Adrenal gland (tissue), 5 donors: ENCODE results near the gene TBC1D22A.

Experiments used
- CTCF ChIP-seq, 6 experiments: fragments of 450-650 bp in 4 of 6; fragments of 200-600 bp in 2 of 6; sonication (generic) in 1 of 6; IDR thresholded peaks; 1 replicate in 5 of 6; 2 replicates in 1 of 6; pipeline versions ENCODE4 v1.5.1 to v1.8.0; 2016 to 2021; ENCODE audit warnings: antibody characterized with exemption in 6 of 6, mild to moderate bottlenecking in 2 of 6, moderate library complexity in 1 of 6
- POLR2A ChIP-seq, 2 donors: fragments of 450-650 bp; IDR thresholded peaks; one replicate each; pipeline ENCODE4 v1.6.1; 2017; ENCODE audit warnings: antibody characterized with exemption in 2 of 2, mild to moderate bottlenecking in 2 of 2, moderate library complexity in 1 of 2
- donor health status: DM: no; HTN: no; CAD: no.

DNA sequence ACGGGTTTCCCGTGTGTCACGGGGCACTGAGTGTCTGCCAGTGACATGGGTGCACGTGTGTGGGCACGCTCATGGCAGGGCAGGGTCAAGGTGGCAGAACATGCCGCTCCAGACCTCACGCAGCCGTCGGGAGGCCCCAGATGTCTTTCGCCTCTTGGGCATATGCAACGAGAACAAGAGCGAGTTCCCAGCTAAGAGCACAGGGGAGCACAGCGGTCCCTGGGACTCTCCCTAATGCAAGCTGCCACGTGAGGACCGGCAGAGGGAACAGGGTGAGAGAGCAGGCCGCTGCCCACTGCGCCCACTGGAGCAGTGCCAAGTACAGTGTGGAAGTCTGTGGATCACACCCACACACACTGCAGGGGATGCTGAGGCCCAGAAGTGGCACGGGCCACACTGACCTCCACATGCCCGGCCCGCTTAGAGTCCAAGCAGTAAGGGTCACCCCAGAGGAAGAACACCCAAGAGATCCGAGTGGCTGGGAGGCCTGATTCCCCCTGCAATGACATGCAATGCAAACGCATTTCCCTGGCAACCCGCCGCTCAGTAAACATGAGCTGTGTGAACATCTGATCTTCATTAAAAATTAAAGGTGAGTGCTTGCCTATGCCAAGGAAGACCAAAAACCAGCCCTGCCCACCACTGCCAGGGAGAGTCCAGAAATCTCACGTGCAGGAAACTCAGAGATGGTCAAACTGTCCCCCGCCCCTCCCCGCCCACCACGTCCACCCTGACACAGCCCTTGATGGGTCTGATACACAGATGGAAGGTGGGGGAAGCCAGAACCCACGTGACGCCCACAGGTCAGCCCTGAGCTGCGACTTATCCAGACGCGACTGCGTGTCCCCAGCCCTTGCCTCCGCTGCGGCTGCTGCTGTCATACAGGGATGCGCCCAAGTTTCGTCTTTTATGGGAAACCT lies 36.1 kb upstream of the TBC1D22A start:
- TF ChIP-seq POLR2A (IDR thresholded peaks at IDR 0.05) (no peak), CTCF (IDR thresholded peaks at IDR 0.05) (no peak)
